Measurements from ENCODE around the gene MYO9B.
"Not testable (repeated sequence)": the region's sequence is repeated elsewhere in the genome, so short reads cannot be mapped to it uniquely, and the experiment has no call there.

DNA sequence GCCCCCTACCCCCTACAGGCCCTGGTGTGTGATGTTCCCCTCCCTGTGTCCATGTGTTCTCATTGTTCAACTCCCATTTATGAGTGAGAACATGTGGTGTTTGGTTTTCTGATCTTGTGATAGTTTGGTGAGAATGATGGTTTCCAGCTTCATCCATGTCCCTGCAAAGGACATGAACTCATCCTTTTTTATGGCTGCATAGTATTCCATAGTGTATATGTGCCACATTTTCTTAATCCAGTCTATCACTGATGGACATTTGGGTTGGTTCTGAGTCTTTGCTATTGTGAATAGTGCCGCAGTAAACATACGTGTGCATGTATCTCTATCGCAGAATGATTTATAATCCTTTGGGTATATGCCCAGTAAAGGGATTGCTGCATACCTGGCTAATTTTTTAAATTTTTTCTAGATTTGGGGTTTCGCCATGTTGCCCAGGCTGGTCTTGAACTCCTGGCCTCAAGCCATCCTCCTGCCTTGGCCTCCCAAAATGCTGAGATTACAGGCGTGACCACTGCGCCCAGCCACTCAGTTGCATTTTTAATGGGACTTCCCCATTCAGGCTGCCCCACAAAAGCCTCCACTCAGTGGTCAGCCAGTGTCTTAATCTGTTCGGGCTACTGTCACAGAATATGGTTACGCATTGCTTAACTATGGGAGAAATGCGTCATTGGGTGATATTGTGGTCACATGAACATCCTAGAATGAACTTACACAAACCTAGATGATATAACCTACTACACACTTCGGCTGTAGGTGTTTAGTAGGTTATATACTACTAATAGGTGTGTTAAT, 62.7 kb downstream of the MYO9B start:
- not testable (repeated sequence) for TF ChIP-seq EZH2 (IDR thresholded peaks at IDR 0.05; ENCODE audit: insufficient read depth, low read length)
- TF ChIP-seq, protein P1, sequence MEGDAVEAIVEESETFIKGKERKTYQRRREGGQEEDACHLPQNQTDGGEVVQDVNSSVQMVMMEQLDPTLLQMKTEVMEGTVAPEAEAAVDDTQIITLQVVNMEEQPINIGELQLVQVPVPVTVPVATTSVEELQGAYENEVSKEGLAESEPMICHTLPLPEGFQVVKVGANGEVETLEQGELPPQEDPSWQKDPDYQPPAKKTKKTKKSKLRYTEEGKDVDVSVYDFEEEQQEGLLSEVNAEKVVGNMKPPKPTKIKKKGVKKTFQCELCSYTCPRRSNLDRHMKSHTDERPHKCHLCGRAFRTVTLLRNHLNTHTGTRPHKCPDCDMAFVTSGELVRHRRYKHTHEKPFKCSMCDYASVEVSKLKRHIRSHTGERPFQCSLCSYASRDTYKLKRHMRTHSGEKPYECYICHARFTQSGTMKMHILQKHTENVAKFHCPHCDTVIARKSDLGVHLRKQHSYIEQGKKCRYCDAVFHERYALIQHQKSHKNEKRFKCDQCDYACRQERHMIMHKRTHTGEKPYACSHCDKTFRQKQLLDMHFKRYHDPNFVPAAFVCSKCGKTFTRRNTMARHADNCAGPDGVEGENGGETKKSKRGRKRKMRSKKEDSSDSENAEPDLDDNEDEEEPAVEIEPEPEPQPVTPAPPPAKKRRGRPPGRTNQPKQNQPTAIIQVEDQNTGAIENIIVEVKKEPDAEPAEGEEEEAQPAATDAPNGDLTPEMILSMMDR (IDR thresholded peaks at IDR 0.05; ENCODE audit: insufficient read depth, low read depth, low read length): not testable (repeated sequence)
